ENCODE results near the gene KLHL1.

GRCh38 chr13:69704311-69704710 lies 403.9 kb downstream of the KLHL1 start:
- TF ChIP-seq ZNF596 (tag by site-specific recombination; IDR thresholded peaks at IDR 0.05) (no peak), ZNF571 (tag by site-specific recombination; IDR thresholded peaks at IDR 0.05) (no peak), CTCF (tag by site-specific recombination; IDR thresholded peaks at IDR 0.05) (no peak), PRDM1 (tag by site-specific recombination; IDR thresholded peaks at IDR 0.05) (no peak), WT1 (tag by site-specific recombination; IDR thresholded peaks at IDR 0.05) (no peak), ZNF416 (tag by site-specific recombination; IDR thresholded peaks at IDR 0.05) (no peak)

All from HEK293 (cell line).